Liver (tissue), 9 donors: ENCODE data around the gene NLGN1. TPM values are rescaled to one million over a fixed set of nuclear protein-coding genes. Genes with fewer than 3 reads are reported as not detected.

Experiments used
- DNase-seq: peaks from one replicate; pipeline ENCODE4 v3.0.0-alpha.2; 2017; ENCODE audit warnings: low spot score
- H3K27ac ChIP-seq, 2 donors: one replicate each; pipeline ENCODE4 v1.7.0; 2013; ENCODE audit warnings: inconsistent platforms in 2 of 2, low read length in 2 of 2, control low read depth in 1 of 2, low read depth in 1 of 2, mild to moderate bottlenecking in 1 of 2
- H3K27me3 ChIP-seq, 4 donors: one replicate each; pipeline versions ENCODE4 v1.6.1 to v1.7.0; 2013; ENCODE audit warnings: low read length in 3 of 4, inconsistent platforms in 1 of 4, mild to moderate bottlenecking in 1 of 4, moderate library complexity in 1 of 4; ENCODE audit not compliant: control insufficient read depth in 4 of 4, insufficient read depth in 4 of 4
- H3K36me3 ChIP-seq, 4 donors: one replicate each; pipeline versions ENCODE4 v1.6.1 to v1.7.0; 2013; ENCODE audit warnings: low read length in 3 of 4, mild to moderate bottlenecking in 3 of 4, low read depth in 1 of 4, moderate library complexity in 1 of 4; ENCODE audit not compliant: control insufficient read depth in 4 of 4, insufficient read depth in 3 of 4
- H3K4me1 ChIP-seq, 4 donors: one replicate each; pipeline versions ENCODE4 v1.6.1 to v1.7.0; 2013; ENCODE audit warnings: low read length in 3 of 4, mild to moderate bottlenecking in 3 of 4, moderate library complexity in 1 of 4; ENCODE audit not compliant: control insufficient read depth in 4 of 4, insufficient read depth in 4 of 4
- H3K4me3 ChIP-seq, 3 donors: one replicate each; pipeline versions ENCODE4 v1.6.1 to v1.7.0; 2013; ENCODE audit warnings: low read length in 3 of 3, control low read depth in 1 of 3, low read depth in 1 of 3, mild to moderate bottlenecking in 1 of 3
- H3K9ac ChIP-seq, 2 donors: one replicate each; pipeline ENCODE4 v1.7.0; 2013; ENCODE audit warnings: low read length in 2 of 2, mild to moderate bottlenecking in 2 of 2, moderate library complexity in 2 of 2, control low read depth in 1 of 2, low read depth in 1 of 2
- H3K9me3 ChIP-seq, 4 donors: one replicate each; pipeline versions ENCODE4 v1.6.1 to v1.7.0; 2013; ENCODE audit warnings: low read length in 3 of 4; ENCODE audit not compliant: control insufficient read depth in 4 of 4
- ATF3 ChIP-seq: IDR thresholded peaks from 2 replicates; pipeline ENCODE4 v1.6.1; 2016; ENCODE audit warnings: antibody characterized with exemption
- CTCF ChIP-seq: fragments of 150-350 bp; IDR thresholded peaks from 2 replicates; pipeline ENCODE4 v1.5.1; 2017; ENCODE audit warnings: improper control_type of control experiment, low read depth, low read length; ENCODE audit not compliant: missing input control
- EGR1 ChIP-seq, 2 donors: IDR thresholded peaks; 2 replicates each; pipeline ENCODE4 v1.6.1; 2016 to 2018; ENCODE audit warnings: antibody characterized with exemption in 2 of 2, low read depth in 2 of 2
- FOXA1 ChIP-seq: IDR thresholded peaks from 2 replicates; pipeline ENCODE4 v1.6.1; 2016; ENCODE audit warnings: antibody characterized with exemption
- FOXA2 ChIP-seq: IDR thresholded peaks from 2 replicates; pipeline ENCODE4 v1.6.1; 2016; ENCODE audit warnings: antibody characterized with exemption
- GABPA ChIP-seq, 2 donors: IDR thresholded peaks in 1 of 2; conservative IDR thresholded peaks in 1 of 2; 2 replicates each; pipeline ENCODE4 v1.6.1; 2016; ENCODE audit warnings: antibody characterized with exemption in 2 of 2, mild to moderate bottlenecking in 1 of 2, moderate library complexity in 1 of 2
- HNF4A ChIP-seq, 2 donors: conservative IDR thresholded peaks; 2 replicates each; pipeline ENCODE4 v1.6.1; 2016; ENCODE audit warnings: antibody characterized with exemption in 2 of 2, mild to moderate bottlenecking in 2 of 2
- HNF4G ChIP-seq: IDR thresholded peaks from 2 replicates; pipeline ENCODE4 v1.6.1; 2016; ENCODE audit warnings: antibody characterized with exemption
- JUND ChIP-seq, 2 donors: IDR thresholded peaks; 2 replicates each; pipeline ENCODE4 v1.6.1; 2016; ENCODE audit warnings: antibody characterized with exemption in 2 of 2
- MAX ChIP-seq: IDR thresholded peaks from 2 replicates; pipeline ENCODE4 v1.6.1; 2016; ENCODE audit warnings: antibody characterized with exemption
- NR2F2 ChIP-seq: IDR thresholded peaks from 2 replicates; pipeline ENCODE4 v1.6.1; 2016; ENCODE audit warnings: antibody characterized with exemption
- RAD21 ChIP-seq, 2 donors: IDR thresholded peaks; 2 replicates each; pipeline ENCODE4 v1.6.1; 2016; ENCODE audit warnings: antibody characterized with exemption in 2 of 2, mild to moderate bottlenecking in 2 of 2
- REST ChIP-seq: IDR thresholded peaks from 2 replicates; pipeline ENCODE4 v1.6.1; 2016; ENCODE audit warnings: antibody characterized with exemption, mild to moderate bottlenecking
- RXRA ChIP-seq, 2 donors: IDR thresholded peaks; 2 replicates each; pipeline ENCODE4 v1.6.1; 2017 to 2018; ENCODE audit warnings: antibody characterized with exemption in 2 of 2, mild to moderate bottlenecking in 1 of 2
- SP1 ChIP-seq: IDR thresholded peaks from 2 replicates; pipeline ENCODE4 v1.6.1; 2018; ENCODE audit warnings: antibody characterized with exemption, mild to moderate bottlenecking
- TAF1 ChIP-seq: conservative IDR thresholded peaks from 2 replicates; pipeline ENCODE4 v1.6.1; 2016; ENCODE audit warnings: antibody characterized with exemption, mild to moderate bottlenecking
- YY1 ChIP-seq: IDR thresholded peaks from 2 replicates; pipeline ENCODE4 v1.6.1; 2016; ENCODE audit warnings: antibody characterized with exemption, mild to moderate bottlenecking
- ZBTB33 ChIP-seq: IDR thresholded peaks from 2 replicates; pipeline ENCODE4 v1.6.1; 2016; ENCODE audit warnings: antibody characterized with exemption
- WGBS: extraction: QIAGEN DNeasy Blood & Tissue Kit; methylation state at CpG from one replicate; pipeline ENCODE4 v1.1.7; 2013; 5-methylcytosine and 5-hydroxymethylcytosine counted together
- polyA plus RNA-seq, 2 donors: library from polyadenylated mRNA; stranded (reverse) in 1 of 2; unstranded in 1 of 2; fragments of 200-250 nt in 1 of 2; fragments of >200 nt in 1 of 2; fragmentation: Nextera tagmentation in 1 of 2; extraction: Ambion mirVana in 1 of 2; gene quantifications; one replicate each; pipeline versions ENCODE4 v1.2.1 to v1.2.3, GENCODE V29; 2013 to 2015
- total RNA-seq, 2 donors: library from RNA; depleted of rRNA; stranded (reverse); fragments of >200 nt; gene quantifications; one replicate each; pipeline ENCODE4 v1.2.3, GENCODE V29; 2014
- donor health status: healthy.
- donor health status: healthy.
- donor health status: healthy.
- donor health status: healthy.
- donor health status: healthy.

The NLGN1 gene
- total and polyA plus RNA-seq, 4 donors, result 0.02 to 0.67 (median 0.37) TPM; not detected in 1

GRCh38 chr3:174216946-174217718, 819.6 kb downstream of the NLGN1 start:
- WGBS, result 78% methylated on average over 3 of the region's 3 CpGs
- Histone ChIP-seq H3K27ac (no peak overlapping the region), H3K4me1 (no peaks in the 10 kb centered on the region), H3K9me3 (no peaks in the 10 kb centered on the region), H3K36me3 (no peaks in the 10 kb centered on the region), H3K4me3 (no peak overlapping the region), H3K27me3 (no peaks in the 10 kb centered on the region), H3K9ac (no peak overlapping the region)
- TF ChIP-seq ATF3 (no peak), ZBTB33 (no peak), REST (no peak), NR2F2 (no peak), JUND (IDR thresholded peaks at IDR 0.05) (no peak), EGR1 (IDR thresholded peaks at IDR 0.05; ENCODE audit: low read depth in 2 of 2) (no peak), HNF4G (no peak), TAF1 (no peak), HNF4A (conservative IDR thresholded peaks at IDR 0.05) (no peak), GABPA (IDR thresholded peaks at IDR 0.05 in 1 of 2, conservative IDR thresholded peaks at IDR 0.05 in 1 of 2) (no peak), RAD21 (IDR thresholded peaks at IDR 0.05) (no peak), YY1 (no peak), FOXA2 (no peak), CTCF (no peak), RXRA (IDR thresholded peaks at IDR 0.05) (no peak), SP1 (no peak), MAX (no peak), FOXA1 (no peak)
- DNase-seq, result no peak
